Measurements from ENCODE around the gene PLXDC1. TPM values are rescaled to one million over a fixed set of nuclear protein-coding genes. Genes with fewer than 3 reads are reported as not detected.

The PLXDC1 gene
- total RNA-seq, 1 experiment from 2014 or later: 0.64 TPM

DNA sequence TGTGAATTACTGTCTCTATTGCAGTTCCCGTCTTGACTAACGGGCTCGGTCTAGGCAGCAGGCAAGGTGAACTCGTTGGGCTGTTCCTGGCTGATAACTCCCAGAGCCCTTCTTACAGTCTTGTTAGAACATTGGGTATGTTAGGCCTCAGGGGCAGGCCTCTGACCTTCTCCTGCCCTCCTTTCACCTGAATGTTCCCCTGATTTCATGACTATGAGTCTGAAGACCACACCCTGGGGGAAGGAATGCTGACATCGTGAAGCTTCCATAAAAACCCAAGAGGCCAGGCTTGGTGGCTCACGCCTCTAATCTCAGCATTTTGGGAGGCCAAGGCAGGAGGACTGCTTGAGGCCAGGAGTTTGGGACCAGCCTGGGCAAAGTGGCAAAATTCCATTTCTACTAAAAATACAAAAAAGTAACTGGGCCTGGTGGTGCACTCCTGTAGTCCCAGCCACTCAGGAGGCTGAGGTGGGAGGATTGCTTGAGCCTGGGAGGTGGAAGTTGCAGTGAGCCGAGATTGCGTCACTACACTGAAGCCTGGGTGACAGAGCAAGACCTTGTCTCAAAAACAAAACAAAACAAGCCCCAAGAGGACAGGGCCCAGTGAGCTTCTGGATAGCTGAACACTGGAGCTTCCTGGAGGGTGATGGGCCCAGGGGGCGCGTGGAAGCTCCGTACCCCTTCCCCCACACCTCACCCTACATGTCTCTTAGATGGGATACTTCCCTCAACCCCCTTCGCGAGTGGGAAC lies 136.5 kb downstream of the PLXDC1 start:
- no peak for DNase-seq (ENCODE audit: low spot score)

DNA sequence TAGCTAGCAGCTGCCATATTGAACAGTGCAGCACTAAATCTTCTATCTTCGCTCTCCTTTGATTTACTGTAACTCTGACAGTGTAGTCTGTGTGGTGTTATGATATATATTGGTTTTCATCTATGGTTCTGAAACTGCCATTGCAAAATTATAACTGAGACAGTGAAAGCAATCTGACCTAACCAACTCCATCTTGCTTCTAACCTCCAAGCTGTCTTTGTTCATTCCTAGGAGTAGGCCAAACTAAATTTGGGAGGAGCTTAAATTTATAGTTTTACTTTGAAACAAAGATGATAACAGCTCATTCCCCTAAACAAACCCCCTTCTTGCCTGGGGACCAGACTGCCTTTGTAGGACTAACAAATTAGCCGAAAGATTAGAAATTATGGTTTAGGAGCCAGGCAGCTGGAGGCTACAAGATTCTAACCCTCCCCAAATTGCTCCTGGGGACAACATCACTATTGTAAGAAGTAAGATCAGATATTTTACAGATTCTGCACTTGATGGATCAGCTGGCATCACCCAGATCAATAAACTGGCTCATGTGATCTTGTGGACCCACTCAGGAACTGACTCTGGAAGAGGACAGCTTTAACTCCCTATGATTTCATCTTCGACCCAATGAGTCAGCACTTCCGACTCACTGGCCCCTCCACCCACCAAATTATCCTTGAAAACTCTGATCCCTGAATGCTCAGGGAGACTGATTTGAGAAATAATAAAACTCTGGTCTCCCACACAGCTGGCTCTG lies 137.2 kb downstream of the PLXDC1 start:
- DNase-seq (ENCODE audit: low spot score): peak; percentile 76

Other genes starting within 250 kb of the PLXDC1 start
- gene FBXO47, start 184.2 kb downstream of the PLXDC1 start, total RNA-seq (2014; rRNA removed; shearing (Covaris generic)): not detected in 2 replicates
- gene ARL5C, start 14.5 kb upstream of the PLXDC1 start, total RNA-seq (2014; rRNA removed; shearing (Covaris generic)): not detected in 2 replicates
- 4.0 and 4.5 TPM in 2 replicates for gene CACNB1, start 46.0 kb upstream of the PLXDC1 start, total RNA-seq (2014; rRNA removed; shearing (Covaris generic))
- gene RPL19, start 48.6 kb upstream of the PLXDC1 start, total RNA-seq (2014; rRNA removed; shearing (Covaris generic)): 2,332 and 2,918 TPM in 2 replicates
- 0.12 TPM in 1 of 2 replicates, not detected in the other for gene STAC2, start 74.3 kb upstream of the PLXDC1 start, total RNA-seq (2014; rRNA removed; shearing (Covaris generic))
- 9.8 and 11.9 TPM in 2 replicates for gene FBXL20, start 250.0 kb upstream of the PLXDC1 start, total RNA-seq (2014; rRNA removed; shearing (Covaris generic))